ENCODE results near the gene MYPN. TPM values are rescaled to one million over a fixed set of nuclear protein-coding genes. Genes with fewer than 3 reads are reported as not detected.

The MYPN gene
- total and polyA plus RNA-seq, 2 donors from 2014 or later = 0.06 TPM; not detected in 1

DNA sequence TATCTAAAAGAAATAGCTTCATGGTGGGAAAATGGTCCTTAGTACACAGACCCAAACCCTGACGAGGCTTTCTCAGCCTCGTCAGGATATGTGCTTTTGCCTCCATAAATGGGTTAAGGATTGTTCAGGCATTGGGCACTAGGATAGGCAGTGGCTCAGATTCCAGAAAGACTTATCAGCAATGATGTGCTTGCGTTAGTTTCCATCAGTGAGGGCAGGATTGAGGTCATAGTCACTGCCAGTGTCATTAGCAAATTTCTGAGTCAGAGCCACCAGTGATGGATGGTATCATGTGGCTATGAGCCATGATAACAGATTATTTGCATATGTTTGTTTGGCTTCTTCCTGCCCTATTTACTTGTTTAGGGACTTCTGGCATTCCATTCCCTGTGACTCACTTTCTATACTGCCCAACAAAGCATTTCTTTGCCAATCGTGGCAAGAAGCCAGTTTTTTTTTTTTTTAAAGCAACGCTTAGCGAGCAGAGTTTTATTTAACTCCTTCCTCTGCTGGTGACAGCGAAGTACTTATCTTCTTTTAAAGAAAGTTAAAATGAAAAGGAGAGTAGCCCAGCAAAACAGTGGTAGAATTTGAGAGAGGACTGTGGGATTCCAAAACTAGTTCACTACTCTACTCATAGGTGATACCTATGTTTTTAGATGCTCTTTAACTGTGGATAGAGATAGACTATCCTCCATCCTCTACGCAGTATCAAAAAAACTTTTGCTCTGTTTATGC, 44.4 kb downstream of the MYPN start:
- Histone ChIP-seq H3K36me3 (ENCODE audit: control insufficient read depth in 2 of 3, insufficient read depth in 3 of 3, low read length in 3 of 3) (no peaks in the 10 kb centered on the region), H3K9me3 (ENCODE audit: control insufficient read depth in 2 of 3, insufficient read depth in 1 of 3, low read length in 3 of 3) (no peaks in the 10 kb centered on the region), H3K4me1 (ENCODE audit: control insufficient read depth in 2 of 3, insufficient read depth in 2 of 3, low read depth in 1 of 3, low read length in 3 of 3) (peaks cover 0 to 5% (median 4%) of the 10 kb centered on the region in 3 donors), H3K4me3 (ENCODE audit: low read length in 3 of 3) (peak overlapping the region in 2 of 3 donors; percentile 12 to 28), H3K27ac (ENCODE audit: low read depth in 2 of 2, low read length in 2 of 2) (peak overlapping the region in 1 of 2 donors; percentile 23), H3K9ac (ENCODE audit: low read length in 3 of 3) (no peak overlapping the region), H3K27me3 (ENCODE audit: control insufficient read depth, insufficient read depth, low read length) (no peaks in the 10 kb centered on the region)
- TF ChIP-seq, protein P1, sequence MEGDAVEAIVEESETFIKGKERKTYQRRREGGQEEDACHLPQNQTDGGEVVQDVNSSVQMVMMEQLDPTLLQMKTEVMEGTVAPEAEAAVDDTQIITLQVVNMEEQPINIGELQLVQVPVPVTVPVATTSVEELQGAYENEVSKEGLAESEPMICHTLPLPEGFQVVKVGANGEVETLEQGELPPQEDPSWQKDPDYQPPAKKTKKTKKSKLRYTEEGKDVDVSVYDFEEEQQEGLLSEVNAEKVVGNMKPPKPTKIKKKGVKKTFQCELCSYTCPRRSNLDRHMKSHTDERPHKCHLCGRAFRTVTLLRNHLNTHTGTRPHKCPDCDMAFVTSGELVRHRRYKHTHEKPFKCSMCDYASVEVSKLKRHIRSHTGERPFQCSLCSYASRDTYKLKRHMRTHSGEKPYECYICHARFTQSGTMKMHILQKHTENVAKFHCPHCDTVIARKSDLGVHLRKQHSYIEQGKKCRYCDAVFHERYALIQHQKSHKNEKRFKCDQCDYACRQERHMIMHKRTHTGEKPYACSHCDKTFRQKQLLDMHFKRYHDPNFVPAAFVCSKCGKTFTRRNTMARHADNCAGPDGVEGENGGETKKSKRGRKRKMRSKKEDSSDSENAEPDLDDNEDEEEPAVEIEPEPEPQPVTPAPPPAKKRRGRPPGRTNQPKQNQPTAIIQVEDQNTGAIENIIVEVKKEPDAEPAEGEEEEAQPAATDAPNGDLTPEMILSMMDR (IDR thresholded peaks at IDR 0.05; ENCODE audit: borderline replicate concordance, extremely low read depth, insufficient read depth) = no peak
- intact Hi-C loops (cut with DNase I) = no loop called here
- DNase-seq (peak in 2 of 5 donors; percentile 70 to 76), FAIRE-seq (no peak)

DNA sequence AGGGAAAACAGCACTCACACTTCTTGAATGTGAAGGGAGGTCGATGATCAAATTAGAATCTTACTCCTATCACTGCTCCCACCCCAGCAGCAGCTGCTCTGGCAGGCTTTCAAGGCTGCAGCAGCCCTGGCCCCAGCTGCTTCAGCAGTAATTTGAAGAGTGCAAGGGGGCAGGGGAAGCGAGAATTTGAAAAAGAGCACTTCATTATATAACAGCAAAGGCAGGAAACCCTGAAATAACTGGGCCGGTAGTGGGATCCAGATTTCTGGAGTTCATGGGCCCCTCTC, 44.9 kb downstream of the MYPN start:
- Histone ChIP-seq H3K9me3 (ENCODE audit: control insufficient read depth in 2 of 3, insufficient read depth in 1 of 3, low read length in 3 of 3) (no peaks in the 10 kb centered on the region), H3K9ac (ENCODE audit: low read length in 3 of 3) (no peak overlapping the region), H3K4me3 (ENCODE audit: low read length in 3 of 3) (peak overlapping the region in 1 of 3 donors; percentile 28), H3K4me1 (ENCODE audit: control insufficient read depth in 2 of 3, insufficient read depth in 2 of 3, low read depth in 1 of 3, low read length in 3 of 3) (peaks cover 0 to 5% (median 4%) of the 10 kb centered on the region in 3 donors), H3K27me3 (ENCODE audit: control insufficient read depth, insufficient read depth, low read length) (no peaks in the 10 kb centered on the region), H3K36me3 (ENCODE audit: control insufficient read depth in 2 of 3, insufficient read depth in 3 of 3, low read length in 3 of 3) (no peaks in the 10 kb centered on the region), H3K27ac (ENCODE audit: low read depth in 2 of 2, low read length in 2 of 2) (peak overlapping the region in 1 of 2 donors; percentile 23)
- DNase-seq (peak in 4 of 5 donors; percentile 43 to 82 (median 50)), FAIRE-seq (no peak)
- TF ChIP-seq, protein P1 (IDR thresholded peaks at IDR 0.05; ENCODE audit: borderline replicate concordance, extremely low read depth, insufficient read depth) = no peak
- intact Hi-C loops (cut with DNase I) = no loop called here

DNA sequence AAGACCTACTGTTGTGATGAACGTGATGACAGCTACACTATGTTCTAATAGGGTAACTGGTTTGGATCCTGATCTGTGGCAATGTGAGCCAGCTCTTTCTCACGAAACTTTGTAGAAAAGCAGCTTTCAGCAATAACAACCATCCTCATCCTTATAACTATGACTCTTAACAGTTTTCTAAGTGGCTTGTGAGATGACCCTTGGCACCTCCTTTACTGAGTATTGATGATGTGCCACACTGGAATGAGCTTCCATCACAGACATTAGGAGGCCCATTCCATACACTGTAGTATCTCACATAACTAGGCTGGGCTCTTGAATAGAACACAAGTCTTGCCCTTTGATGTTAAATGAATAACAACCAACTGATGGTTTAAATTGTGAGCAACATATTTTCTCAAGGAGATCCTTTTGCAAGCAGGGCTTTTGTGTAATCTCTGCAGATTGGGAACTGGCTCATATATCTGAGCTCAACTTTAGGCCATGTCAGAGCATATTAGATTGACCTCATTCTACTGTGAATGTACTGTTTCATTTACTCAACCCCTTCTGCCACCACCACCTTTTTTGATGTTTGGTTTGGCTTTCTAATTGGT, 46.4 kb downstream of the MYPN start:
- TF ChIP-seq, protein P1 (IDR thresholded peaks at IDR 0.05; ENCODE audit: borderline replicate concordance, extremely low read depth, insufficient read depth) = no peak
- Histone ChIP-seq H3K9me3 (ENCODE audit: control insufficient read depth in 2 of 3, insufficient read depth in 1 of 3, low read length in 3 of 3) (no peaks in the 10 kb centered on the region), H3K36me3 (ENCODE audit: control insufficient read depth in 2 of 3, insufficient read depth in 3 of 3, low read length in 3 of 3) (no peaks in the 10 kb centered on the region), H3K4me3 (ENCODE audit: low read length in 3 of 3) (no peak overlapping the region), H3K4me1 (ENCODE audit: control insufficient read depth in 2 of 3, insufficient read depth in 2 of 3, low read depth in 1 of 3, low read length in 3 of 3) (peaks cover 0 to 5% (median 4%) of the 10 kb centered on the region in 3 donors), H3K27ac (ENCODE audit: low read depth in 2 of 2, low read length in 2 of 2) (no peak overlapping the region), H3K9ac (ENCODE audit: low read length in 3 of 3) (no peak overlapping the region), H3K27me3 (ENCODE audit: control insufficient read depth, insufficient read depth, low read length) (no peaks in the 10 kb centered on the region)
- FAIRE-seq (no peak), DNase-seq (no peak)
- intact Hi-C loops (cut with DNase I) = loop anchor here (5.0 kb wide), 1 partner anchor 298 kb away; no protein-coding TSS in a partner anchor

Measured in kidney (tissue), 14 donors.